ENCODE measurements around the gene METTL4. TPM values are rescaled to one million over a fixed set of nuclear protein-coding genes. Genes with fewer than 3 reads are reported as not detected.

METTL4 gene
- total RNA-seq, 4 donors from 2014 or later: 2.2 to 14.0 (median 5.4) TPM

DNA sequence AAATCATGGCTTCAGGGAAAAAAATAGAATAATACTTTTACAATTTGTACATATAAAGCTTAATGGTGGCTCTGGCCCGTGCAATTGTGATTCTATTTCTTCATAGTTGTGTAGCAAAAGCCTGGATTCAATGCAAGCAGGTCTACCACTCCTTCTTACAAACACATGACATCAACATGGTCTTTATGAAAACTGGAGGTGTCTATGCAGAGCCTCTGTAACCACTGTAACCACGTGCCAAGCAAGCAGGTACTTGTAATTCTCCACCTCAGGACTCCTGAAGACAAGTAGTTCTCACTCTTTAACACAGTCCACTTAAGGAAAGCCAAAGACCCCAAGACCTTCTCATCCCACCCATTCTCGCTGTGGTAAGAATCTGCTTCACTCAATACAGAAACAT, 62.6 kb downstream of the METTL4 start:
- in situ Hi-C loops (cut with MboI; ENCODE audit: low pct_ligation_motif_present in 1 of 4, low pct_unique_long_range_greater_than_20kb in 1 of 4, low sequenced_read_pairs in 3 of 4): loop anchor here in 1 of 4 donors (25.0 kb wide), 1 partner anchor 396 kb away; no protein-coding TSS in a partner anchor
- TF ChIP-seq CTCF (IDR thresholded peaks at IDR 0.05) (no peak), POLR2AphosphoS5 (IDR thresholded peaks at IDR 0.05) (no peak), EP300 (IDR thresholded peaks at IDR 0.05; ENCODE audit: low read depth) (no peak), POLR2A (IDR thresholded peaks at IDR 0.05) (no peak)
- no peaks in the 10 kb centered on the region for H3K36me3 ChIP-seq
- no peak overlapping the region for H3K27ac ChIP-seq
- H3K4me3 ChIP-seq: no peak overlapping the region
- no peak for DNase-seq
- no peaks in the 10 kb centered on the region for H3K4me1 ChIP-seq
- no peaks in the 10 kb centered on the region for H3K27me3 ChIP-seq
- 65% methylated on average over 3 of the region's 3 CpGs; no CpG with 5 or more reads in 1 of the 2 donors for WGBS, 2 donors (ENCODE audit: low coverage in 1 of 2)
- no peaks in the 10 kb centered on the region for H3K9me3 ChIP-seq
- intact Hi-C loops (cut with DNase I; ENCODE audit: low total_unique reads): no loop called here

- Histone ChIP-seq H3K4me1 (no peaks in the 10 kb centered on the region), H3K9me3 (no peaks in the 10 kb centered on the region), H3K4me3 (no peak overlapping the region), H3K27ac (no peak overlapping the region), H3K36me3 (no peaks in the 10 kb centered on the region), H3K27me3 (no peaks in the 10 kb centered on the region)
- DNase-seq: no peak
- in situ Hi-C loops (cut with MboI; ENCODE audit: low pct_ligation_motif_present in 1 of 4, low pct_unique_long_range_greater_than_20kb in 1 of 4, low sequenced_read_pairs in 3 of 4): loop anchor here in 1 of 4 donors (25.0 kb wide), 1 partner anchor 396 kb away; no protein-coding TSS in a partner anchor
- TF ChIP-seq CTCF (IDR thresholded peaks at IDR 0.05) (no peak), EP300 (IDR thresholded peaks at IDR 0.05; ENCODE audit: low read depth) (no peak), POLR2AphosphoS5 (IDR thresholded peaks at IDR 0.05) (no peak), POLR2A (IDR thresholded peaks at IDR 0.05) (no peak)
- 84 to 94% methylated on average over 2 of the region's 2 CpGs for WGBS, 2 donors (ENCODE audit: low coverage in 1 of 2)
- intact Hi-C loops (cut with DNase I; ENCODE audit: low total_unique reads): no loop called here
These were observed 63.1 kb downstream of the METTL4 start for GRCh38 chr18:2508155-2508554.

DNA sequence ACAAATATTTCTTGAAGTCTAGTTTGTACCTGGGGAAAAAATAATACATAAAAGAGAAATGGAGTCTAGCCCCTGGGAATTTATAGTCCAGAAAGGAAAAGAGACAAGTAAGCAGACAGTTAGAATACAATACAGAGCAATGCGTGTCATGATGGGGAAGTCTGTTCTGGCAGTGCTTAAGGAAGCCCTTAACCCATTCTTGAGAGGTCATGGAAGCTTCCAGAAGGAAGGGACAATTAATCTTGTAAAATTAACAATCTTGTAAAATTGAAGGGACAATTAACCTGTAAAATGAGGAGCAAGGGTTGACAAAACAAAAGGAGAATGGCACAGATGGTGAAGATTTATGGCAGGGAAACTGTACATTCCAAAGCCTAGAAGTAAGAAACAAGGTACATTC, 66.7 kb downstream of the METTL4 start:
- DNase-seq: no peak
- no peak for TF ChIP-seq POLR2AphosphoS5 (IDR thresholded peaks at IDR 0.05)
- TF ChIP-seq EP300 (IDR thresholded peaks at IDR 0.05; ENCODE audit: low read depth): no peak
- TF ChIP-seq CTCF (IDR thresholded peaks at IDR 0.05): no peak
- no peak for TF ChIP-seq POLR2A (IDR thresholded peaks at IDR 0.05)
- intact Hi-C loops (cut with DNase I; ENCODE audit: low total_unique reads) (no loop called here), in situ Hi-C loops (cut with MboI; ENCODE audit: low pct_ligation_motif_present in 1 of 4, low pct_unique_long_range_greater_than_20kb in 1 of 4, low sequenced_read_pairs in 3 of 4) (loop anchor here in 1 of 4 donors (25.0 kb wide), 1 partner anchor 392 kb away; no protein-coding TSS in a partner anchor)
- H3K36me3 ChIP-seq: no peaks in the 10 kb centered on the region
- no peaks in the 10 kb centered on the region for H3K9me3 ChIP-seq
- H3K4me3 ChIP-seq: no peak overlapping the region
- WGBS, 2 donors (ENCODE audit: low coverage in 1 of 2): 62 to 75% methylated on average over 1 of the region's 1 CpG
- H3K4me1 ChIP-seq: no peaks in the 10 kb centered on the region
- no peaks in the 10 kb centered on the region for H3K27me3 ChIP-seq
- no peak overlapping the region for H3K27ac ChIP-seq

DNA sequence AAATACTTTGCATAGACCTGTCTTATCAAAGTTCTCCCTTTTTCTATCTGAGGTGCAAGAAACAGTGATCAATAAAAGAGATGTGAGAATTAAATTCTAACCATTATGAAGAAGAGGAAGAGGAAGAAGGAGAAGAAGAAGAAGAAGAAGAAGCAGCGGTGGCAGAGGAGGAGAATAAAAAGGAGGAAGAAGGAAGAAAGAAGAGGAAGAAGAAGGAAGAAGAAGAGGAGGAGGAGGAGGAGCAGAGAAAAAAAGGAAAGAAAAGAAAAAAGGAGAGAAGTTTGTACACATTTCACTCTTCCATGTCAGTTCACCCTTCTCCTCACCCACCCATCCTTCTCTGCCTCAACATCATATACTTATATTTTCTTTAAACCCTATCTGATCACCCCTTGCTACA, 68.4 kb downstream of the METTL4 start:
- H3K4me1 ChIP-seq: no peaks in the 10 kb centered on the region
- no peak for DNase-seq
- no peaks in the 10 kb centered on the region for H3K9me3 ChIP-seq
- H3K4me3 ChIP-seq: no peak overlapping the region
- 73 to 86% methylated on average over 1 of the region's 1 CpG for WGBS, 2 donors (ENCODE audit: low coverage in 1 of 2)
- in situ Hi-C loops (cut with MboI; ENCODE audit: low pct_ligation_motif_present in 1 of 4, low pct_unique_long_range_greater_than_20kb in 1 of 4, low sequenced_read_pairs in 3 of 4): loop anchor here in 1 of 4 donors (25.0 kb wide), 1 partner anchor 391 kb away; no protein-coding TSS in a partner anchor
- H3K36me3 ChIP-seq: no peaks in the 10 kb centered on the region
- intact Hi-C loops (cut with DNase I; ENCODE audit: low total_unique reads): no loop called here
- no peak overlapping the region for H3K27ac ChIP-seq
- TF ChIP-seq POLR2AphosphoS5 (IDR thresholded peaks at IDR 0.05): no peak
- TF ChIP-seq CTCF (IDR thresholded peaks at IDR 0.05): no peak
- TF ChIP-seq EP300 (IDR thresholded peaks at IDR 0.05; ENCODE audit: low read depth): no peak
- no peak for TF ChIP-seq POLR2A (IDR thresholded peaks at IDR 0.05)
- H3K27me3 ChIP-seq: no peaks in the 10 kb centered on the region

Data from transverse colon (tissue), 4 donors.